ENCODE measurements around the gene AFM.

AFM gene

GRCh38 chr4:73470728-73471127 is 10.8 kb upstream of the AFM start:
- no peaks in the 10 kb centered on the region for H3K27me3 ChIP-seq (replicated peaks; ENCODE audit: insufficient read depth, low read length)
- TF ChIP-seq EZH2phosphoT487 (IDR thresholded peaks at IDR 0.05; ENCODE audit: low read length): no peak
- TF ChIP-seq CTCF (IDR thresholded peaks at IDR 0.05; ENCODE audit: low read length): no peak
- no peak for TF ChIP-seq EZH2 (optimal IDR thresholded peaks at IDR 0.05; ENCODE audit: low read depth, low read length)
- H4K20me1 ChIP-seq (ENCODE audit: insufficient read depth, low read length): no peaks in the 10 kb centered on the region
- H2AFZ ChIP-seq (ENCODE audit: low read length): no peak overlapping the region
- H3K4me3 ChIP-seq (ENCODE audit: low read length): no peak overlapping the region
- no peaks in the 10 kb centered on the region for H3K79me2 ChIP-seq (ENCODE audit: low read length)
- H3K4me2 ChIP-seq (ENCODE audit: low read depth, low read length): no peak overlapping the region
- no peaks in the 10 kb centered on the region for H3F3A ChIP-seq (ENCODE audit: insufficient read depth, low read length)
- no peaks in the 10 kb centered on the region for H3K36me3 ChIP-seq (replicated peaks; ENCODE audit: insufficient read depth, low read length)
- H3K9me3 ChIP-seq (replicated peaks; ENCODE audit: insufficient read depth, low read length): no peaks in the 10 kb centered on the region
- no peaks in the 10 kb centered on the region for H3K9me2 ChIP-seq (replicated peaks; ENCODE audit: insufficient read depth, low read length)
- no peak overlapping the region for H3K27ac ChIP-seq (ENCODE audit: low read length)
- H3K4me1 ChIP-seq (ENCODE audit: low read length): no peaks in the 10 kb centered on the region
- no peak overlapping the region for H3K9ac ChIP-seq (ENCODE audit: low read length)
- DNase-seq: no peak

- H3K27me3 ChIP-seq (replicated peaks; ENCODE audit: insufficient read depth, low read length): no peaks in the 10 kb centered on the region
- H2AFZ ChIP-seq (ENCODE audit: low read length): no peak overlapping the region
- DNase-seq: no peak
- H3K9ac ChIP-seq (ENCODE audit: low read length): no peak overlapping the region
- no peaks in the 10 kb centered on the region for H4K20me1 ChIP-seq (ENCODE audit: insufficient read depth, low read length)
- H3K79me2 ChIP-seq (ENCODE audit: low read length): no peaks in the 10 kb centered on the region
- H3K36me3 ChIP-seq (replicated peaks; ENCODE audit: insufficient read depth, low read length): no peaks in the 10 kb centered on the region
- H3K4me3 ChIP-seq (ENCODE audit: low read length): no peak overlapping the region
- no peak overlapping the region for H3K27ac ChIP-seq (ENCODE audit: low read length)
- no peaks in the 10 kb centered on the region for H3F3A ChIP-seq (ENCODE audit: insufficient read depth, low read length)
- H3K9me2 ChIP-seq (replicated peaks; ENCODE audit: insufficient read depth, low read length): no peaks in the 10 kb centered on the region
- H3K4me1 ChIP-seq (ENCODE audit: low read length): no peaks in the 10 kb centered on the region
- TF ChIP-seq EZH2phosphoT487 (IDR thresholded peaks at IDR 0.05; ENCODE audit: low read length) (no peak), EZH2 (optimal IDR thresholded peaks at IDR 0.05; ENCODE audit: low read depth, low read length) (no peak), CTCF (IDR thresholded peaks at IDR 0.05; ENCODE audit: low read length) (no peak)
- H3K9me3 ChIP-seq (replicated peaks; ENCODE audit: insufficient read depth, low read length): no peaks in the 10 kb centered on the region
- no peak overlapping the region for H3K4me2 ChIP-seq (ENCODE audit: low read depth, low read length)
These were observed 4.4 kb upstream of the AFM start for GRCh38 chr4:73477176-73477575.

GRCh38 chr4:73479323-73479722 is 2.2 kb upstream of the AFM start:
- H3K9me2 ChIP-seq (replicated peaks; ENCODE audit: insufficient read depth, low read length): no peaks in the 10 kb centered on the region
- no peaks in the 10 kb centered on the region for H3K79me2 ChIP-seq (ENCODE audit: low read length)
- TF ChIP-seq CTCF (IDR thresholded peaks at IDR 0.05; ENCODE audit: low read length) (no peak), EZH2phosphoT487 (IDR thresholded peaks at IDR 0.05; ENCODE audit: low read length) (no peak), EZH2 (optimal IDR thresholded peaks at IDR 0.05; ENCODE audit: low read depth, low read length) (no peak)
- no peaks in the 10 kb centered on the region for H3K27me3 ChIP-seq (replicated peaks; ENCODE audit: insufficient read depth, low read length)
- H3K36me3 ChIP-seq (replicated peaks; ENCODE audit: insufficient read depth, low read length): no peaks in the 10 kb centered on the region
- no peaks in the 10 kb centered on the region for H3F3A ChIP-seq (ENCODE audit: insufficient read depth, low read length)
- no peak overlapping the region for H3K4me3 ChIP-seq (ENCODE audit: low read length)
- no peak for DNase-seq
- no peak overlapping the region for H3K9ac ChIP-seq (ENCODE audit: low read length)
- H2AFZ ChIP-seq (ENCODE audit: low read length): no peak overlapping the region
- H3K4me1 ChIP-seq (ENCODE audit: low read length): no peaks in the 10 kb centered on the region
- H3K27ac ChIP-seq (ENCODE audit: low read length): no peak overlapping the region
- H3K9me3 ChIP-seq (replicated peaks; ENCODE audit: insufficient read depth, low read length): no peaks in the 10 kb centered on the region
- H3K4me2 ChIP-seq (ENCODE audit: low read depth, low read length): no peak overlapping the region
- H4K20me1 ChIP-seq (ENCODE audit: insufficient read depth, low read length): no peaks in the 10 kb centered on the region

Data from MM.1S (cell line).